Osteoblast (primary cell): ENCODE results near the gene AACS. TPM values are rescaled to one million over a fixed set of nuclear protein-coding genes. Genes with fewer than 3 reads are reported as not detected.

Experiments
- DNase-seq: peaks from one replicate; pipeline ENCODE4 v3.0.0; 2011; ENCODE audit warnings: low spot score, mixed read lengths; ENCODE audit not compliant: insufficient read length; ENCODE audit errors: missing footprints
- H2AFZ ChIP-seq: 2 replicates; pipeline ENCODE4 v1.6.0; 2011; ENCODE audit warnings: mild to moderate bottlenecking, low read length
- H3K27ac ChIP-seq: 2 replicates; pipeline ENCODE4 v1.5.1; 2011; ENCODE audit warnings: mild to moderate bottlenecking, low read depth, low read length, moderate library complexity
- H3K27me3 ChIP-seq: 2 replicates; pipeline ENCODE4 v1.6.0; 2012; ENCODE audit warnings: mild to moderate bottlenecking, control low read depth, inconsistent platforms, low read length, moderate library complexity; ENCODE audit not compliant: insufficient read depth
- H3K36me3 ChIP-seq: 2 replicates; pipeline ENCODE4 v1.5.1; 2011; ENCODE audit warnings: mild to moderate bottlenecking, low read length, control low read depth, moderate library complexity; ENCODE audit not compliant: insufficient read depth
- H3K4me1 ChIP-seq: 2 replicates; pipeline ENCODE4 v1.5.1; 2011; ENCODE audit warnings: mild to moderate bottlenecking, low read length, control low read depth, moderate library complexity; ENCODE audit not compliant: insufficient read depth
- H3K4me2 ChIP-seq: 2 replicates; pipeline ENCODE4 v1.6.0; 2011; ENCODE audit warnings: mild to moderate bottlenecking, low read length; ENCODE audit not compliant: insufficient read depth
- H3K4me3 ChIP-seq: fragments of 200-600 bp; sonication (generic); 3 replicates; pipeline ENCODE4 v1.5.1; 2012; ENCODE audit warnings: mild to moderate bottlenecking, low read length, inconsistent platforms; ENCODE audit not compliant: insufficient read depth
- H3K79me2 ChIP-seq: 2 replicates; pipeline ENCODE4 v1.6.0; 2012; ENCODE audit warnings: mild to moderate bottlenecking, low read length, control low read depth, inconsistent platforms; ENCODE audit not compliant: insufficient read depth
- H3K9me3 ChIP-seq: 2 replicates; pipeline ENCODE4 v1.5.1; 2011; ENCODE audit warnings: low read depth, low read length, control low read depth
- H4K20me1 ChIP-seq: 2 replicates; pipeline ENCODE4 v1.6.0; 2012; ENCODE audit warnings: mild to moderate bottlenecking, low read length, control low read depth; ENCODE audit not compliant: insufficient read depth
- CTCF ChIP-seq: IDR thresholded peaks from 2 replicates; pipeline ENCODE4 v1.5.1; 2011; ENCODE audit warnings: mild to moderate bottlenecking, low read depth, low read length, moderate library complexity; ENCODE audit errors: extremely low read depth
- total RNA-seq: library from RNA; depleted of rRNA; stranded (reverse); fragments of >200 nt; gene quantifications from 2 replicates; pipeline ENCODE4 v1.2.3, GENCODE V29; 2012

AACS gene
- total RNA-seq, 1 donor: 26.4 TPM

GRCh38 chr12:125175576-125175975, 110.3 kb downstream of the AACS start:
- H3K79me2 ChIP-seq: no peaks in the 10 kb centered on the region

GRCh38 chr12:125178222-125178621, 113.0 kb downstream of the AACS start:
- Histone ChIP-seq H3K4me3 (no peak overlapping the region), H3K4me1 (peaks cover under 1% of the 10 kb centered on the region), H2AFZ (no peak overlapping the region), H3K27me3 (no peaks in the 10 kb centered on the region), H3K27ac (no peak overlapping the region), H4K20me1 (no peaks in the 10 kb centered on the region), H3K79me2 (no peaks in the 10 kb centered on the region), H3K36me3 (no peaks in the 10 kb centered on the region), H3K4me2 (no peak overlapping the region), H3K9me3 (no peaks in the 10 kb centered on the region)
- no peak for DNase-seq
- TF ChIP-seq CTCF: no peak

More at GRCh38 chr12:125175576-125175975, 110.3 kb downstream of the AACS start:
- Histone ChIP-seq H2AFZ (no peak overlapping the region), H3K9me3 (no peaks in the 10 kb centered on the region), H3K27ac (no peak overlapping the region), H4K20me1 (no peaks in the 10 kb centered on the region), H3K27me3 (no peaks in the 10 kb centered on the region), H3K36me3 (no peaks in the 10 kb centered on the region), H3K4me3 (no peak overlapping the region), H3K4me1 (no peaks in the 10 kb centered on the region), H3K4me2 (no peak overlapping the region)
- no peak for DNase-seq
- TF ChIP-seq CTCF: no peak

GRCh38 chr12:125180144-125180543, 114.9 kb downstream of the AACS start:
- H3K36me3 ChIP-seq: no peaks in the 10 kb centered on the region
- no peak overlapping the region for H2AFZ ChIP-seq
- no peaks in the 10 kb centered on the region for H3K79me2 ChIP-seq
- no peaks in the 10 kb centered on the region for H3K27me3 ChIP-seq
- H4K20me1 ChIP-seq: no peaks in the 10 kb centered on the region
- H3K9me3 ChIP-seq: no peaks in the 10 kb centered on the region
- H3K4me3 ChIP-seq: no peak overlapping the region
- no peak overlapping the region for H3K27ac ChIP-seq
- DNase-seq: no peak
- TF ChIP-seq CTCF: no peak
- H3K4me2 ChIP-seq: no peak overlapping the region
- peaks cover 4% of the 10 kb centered on the region for H3K4me1 ChIP-seq

GRCh38 chr12:125181107-125181506, 115.9 kb downstream of the AACS start:
- Histone ChIP-seq H3K9me3 (no peaks in the 10 kb centered on the region), H2AFZ (no peak overlapping the region), H3K4me2 (no peak overlapping the region), H3K4me3 (no peak overlapping the region), H4K20me1 (no peaks in the 10 kb centered on the region), H3K27ac (no peak overlapping the region), H3K27me3 (no peaks in the 10 kb centered on the region), H3K4me1 (peaks cover 4% of the 10 kb centered on the region), H3K79me2 (no peaks in the 10 kb centered on the region), H3K36me3 (no peaks in the 10 kb centered on the region)
- TF ChIP-seq CTCF: no peak
- DNase-seq: no peak
